K562 (cell line): ENCODE measurements around the gene ZKSCAN3. TPM values are rescaled to one million over a fixed set of nuclear protein-coding genes. Genes with fewer than 3 reads are reported as not detected.

Experiments
- BRCA1 ChIP-seq, 2 experiments: fragments of 450-650 bp in 1 of 2; sonication (generic) in 1 of 2; formaldehyde crosslinking in 1 of 2; IDR thresholded peaks; 2 replicates each; pipeline versions ENCODE4 v1.5.0 to v1.6.1; 2017 to 2020; ENCODE audit warnings: mild to moderate bottlenecking in 1 of 2, missing genetic modification reagents in 1 of 2
- BRF1 ChIP-seq: IDR thresholded peaks from 3 replicates; pipeline ENCODE4 v1.6.1; 2011; ENCODE audit warnings: borderline replicate concordance, mild to moderate bottlenecking; ENCODE audit not compliant: insufficient read length; ENCODE audit errors: extremely low read depth
- CBFA2T2 ChIP-seq: fragments of 450-650 bp; conservative IDR thresholded peaks from 2 replicates; pipeline ENCODE4 v1.6.1; 2017; ENCODE audit warnings: mild to moderate bottlenecking
- CGGBP1 ChIP-seq: fragments of 250-450 bp; sonication (Bioruptor Pico); IDR thresholded peaks from 2 replicates; pipeline ENCODE4 v1.9.0; 2021; ENCODE audit warnings: mild to moderate bottlenecking
- HBP1 ChIP-seq: fragments of 450-650 bp; formaldehyde crosslinking; IDR thresholded peaks from 2 replicates; pipeline ENCODE4 v1.4.0; 2022; ENCODE audit warnings: missing genetic modification characterization
- HINFP ChIP-seq: fragments of 450-650 bp; conservative IDR thresholded peaks from 2 replicates; pipeline ENCODE4 v1.6.1; 2016; ENCODE audit warnings: missing genetic modification characterization, low read depth, mild to moderate bottlenecking, control low read depth, missing compliant biosample characterization
- HIVEP1 ChIP-seq: fragments of 250-450 bp; sonication (Bioruptor Pico); IDR thresholded peaks from 2 replicates; pipeline ENCODE4 v1.4.0; 2020; ENCODE audit warnings: mild to moderate bottlenecking
- HMG20A ChIP-seq: fragments of 450-650 bp; formaldehyde crosslinking; conservative IDR thresholded peaks from 2 replicates; pipeline ENCODE4 v1.4.0; 2020; ENCODE audit warnings: mild to moderate bottlenecking, mixed read lengths
- KLF6 ChIP-seq: fragments of 250-450 bp; sonication (Bioruptor Pico); IDR thresholded peaks from 2 replicates; pipeline ENCODE4 v1.4.0; 2020; ENCODE audit warnings: mild to moderate bottlenecking, moderate library complexity, borderline replicate concordance
- MLLT1 ChIP-seq, 2 experiments: fragments of 450-650 bp; IDR thresholded peaks; 2 replicates each; pipeline ENCODE4 v1.6.1; 2016
- NONO ChIP-seq, 2 experiments: fragments of 200-400 bp in 1 of 2; fragments of 450-650 bp in 1 of 2; formaldehyde crosslinking in 1 of 2; IDR thresholded peaks; 2 replicates each; pipeline ENCODE4 v1.6.1; 2017; ENCODE audit warnings: low read depth in 2 of 2, mild to moderate bottlenecking in 2 of 2, moderate library complexity in 2 of 2, low read length in 1 of 2
- NR2C2 ChIP-seq, 2 experiments: fragments of 200-800 bp in 1 of 2; sonication (Bioruptor generic) in 1 of 2; sonication (generic) in 1 of 2; formaldehyde crosslinking in 1 of 2; IDR thresholded peaks; 2 replicates each; pipeline versions ENCODE4 v1.6.1 to v1.8.0; 2016 to 2022; ENCODE audit warnings: mild to moderate bottlenecking in 1 of 2, missing compliant biosample characterization in 1 of 2, missing genetic modification characterization in 1 of 2, missing genetic modification reagents in 1 of 2
- RFX5 ChIP-seq: IDR thresholded peaks from 2 replicates; pipeline ENCODE4 v1.6.1; 2011; ENCODE audit warnings: low read depth, mild to moderate bottlenecking, improper control_type of control experiment, low read length
- SAP30 ChIP-seq: fragments of 200-600 bp; sonication (generic); IDR thresholded peaks from 2 replicates; pipeline ENCODE4 v1.6.1; 2012; ENCODE audit warnings: borderline replicate concordance, low read depth, mild to moderate bottlenecking, moderate library complexity, low read length, control low read depth, inconsistent platforms; ENCODE audit not compliant: insufficient read depth, poor library complexity, severe bottlenecking
- TCF15 ChIP-seq: fragments of 250-450 bp; sonication (Bioruptor Pico); IDR thresholded peaks from 2 replicates; pipeline ENCODE4 v1.8.0; 2022; ENCODE audit warnings: moderate library complexity, mild to moderate bottlenecking, inconsistent platforms
- TFAP4 ChIP-seq: sonication (generic); formaldehyde crosslinking; IDR thresholded peaks from 2 replicates; pipeline ENCODE4 v1.8.0; 2022; ENCODE audit warnings: missing genetic modification reagents, mild to moderate bottlenecking, moderate library complexity, borderline replicate concordance
- WHSC1 ChIP-seq: IDR thresholded peaks from one replicate; pipeline ENCODE4 v1.6.1; 2012; ENCODE audit warnings: low read length, control low read depth, inconsistent platforms
- ZNF124 ChIP-seq: sonication (generic); formaldehyde crosslinking; IDR thresholded peaks from 2 replicates; pipeline ENCODE4 v1.8.1; 2022; ENCODE audit warnings: missing genetic modification reagents
- ZNF232 ChIP-seq: sonication (generic); formaldehyde crosslinking; IDR thresholded peaks from 2 replicates; pipeline ENCODE4 v1.8.0; 2022; ENCODE audit warnings: mild to moderate bottlenecking, missing genetic modification reagents
- ZNF445 ChIP-seq: fragments of 250-450 bp; sonication (Bioruptor Pico); IDR thresholded peaks from 2 replicates; pipeline ENCODE4 v1.4.0; 2020; ENCODE audit warnings: low read depth, mild to moderate bottlenecking, moderate library complexity
- polyA plus RNA-seq, 8 experiments: library from polyadenylated mRNA; depleted of rRNA in 4 of 8; stranded (reverse) in 5 of 8; unstranded in 3 of 8; fragments of >200 nt; fragmentation: Nextera tagmentation in 2 of 8; fragmentation: Illumina TruSeq in 1 of 8; extraction: Ambion mirVana in 2 of 8; extraction: Trizol in 1 of 8; gene quantifications; 2 replicates each; pipeline versions ENCODE4 v1.2.1 to v1.2.3, GENCODE V29; 2011 to 2014; ENCODE audit warnings: inconsistent platforms in 1 of 8, missing spikeins in 1 of 8
- total RNA-seq, 7 experiments: library from RNA; depleted of rRNA in 6 of 7; stranded (reverse); fragments of >200 nt in 6 of 7; fragmentation: Illumina TruSeq in 2 of 7; extraction: Trizol in 2 of 7; gene quantifications; 2 replicates each; pipeline versions ENCODE4 v1.2.1 to v1.2.3, GENCODE V29; 2011 to 2021; ENCODE audit warnings: low replicate concordance in 1 of 7

ZKSCAN3 gene
- total and polyA plus RNA-seq, 9 of the 15 experiments (the other 6 are each of a cell fraction or from before 2014, with no cell fraction given), result 3.0 to 12.4 (median 10.2) TPM

GRCh38 chr6:28336284-28337120 is 13.2 kb upstream of the ZKSCAN3 start (continued):
- TF ChIP-seq BRF1 (no peak), HBP1 (CRISPR knock-in tag) (peak; percentile 97), KLF6 (CRISPR knock-in tag) (peak; percentile 97; the same call in 1 of the 2 replicates), ZNF232 (no peak), NONO (IDR thresholded peaks at IDR 0.05; ENCODE audit: low read depth in 2 of 2, low read length in 1 of 2) (no peak; a peak in 1 of 4 replicates), ZNF124 (CRISPR knock-in tag) (no peak), CBFA2T2 (no peak), BRCA1 (IDR thresholded peaks at IDR 0.05) (no peak), BRCA1 (CRISPR knock-in tag; IDR thresholded peaks at IDR 0.05) (no peak), SAP30 (no peak), WHSC1 (no peak), HIVEP1 (CRISPR knock-in tag) (peak; percentile 94), TFAP4 (CRISPR knock-in tag) (no peak; the same call in 1 of the 2 replicates), ZNF445 (peak; percentile 21; the same call in 1 of the 2 replicates), NR2C2 (CRISPR knock-in tag; IDR thresholded peaks at IDR 0.05) (no peak), NR2C2 (tag; IDR thresholded peaks at IDR 0.05) (peak; percentile 53; the same call in 1 of the 2 replicates), CGGBP1 (CRISPR knock-in tag) (no peak), HMG20A (CRISPR knock-in tag) (no peak), TCF15 (CRISPR knock-in tag) (no peak), MLLT1 (IDR thresholded peaks at IDR 0.05) (peak; percentile 66 to 98; a peak in 3 of 4 replicates), RFX5 (no peak), HINFP (tag) (peak; percentile 64)
